HEK293T (cell line): Measurements from ENCODE around the gene STAT5A.

ENCODE experiments used
- CTCF ChIA-PET: fragments of 350-600 bp; formaldehyde crosslinking; extraction: SDS; loops from one replicate; lab custom pipeline; 2021; ENCODE audit warnings: antibody characterized with exemption, inconsistent platforms; lab: Yijun Ruan, JAX
- POLR2A ChIA-PET: fragments of 350-600 bp; formaldehyde crosslinking; extraction: SDS; loops from one replicate; lab custom pipeline; 2020; ENCODE audit warnings: antibody characterized with exemption, inconsistent platforms; lab: Yijun Ruan, JAX
- DNase-seq: peaks from one replicate; pipeline ENCODE4 v3.0.0; 2012; ENCODE audit warnings: mixed read lengths; ENCODE audit errors: extremely low spot score
- ARNT ChIP-seq: fragments of 450-650 bp; IDR thresholded peaks from 2 replicates; pipeline ENCODE4 v1.6.1; 2017; ENCODE audit warnings: mild to moderate bottlenecking
- BHLHE40 ChIP-seq: fragments of 450-650 bp; IDR thresholded peaks from 2 replicates; pipeline ENCODE4 v1.6.1; 2016; ENCODE audit warnings: mild to moderate bottlenecking, moderate library complexity, borderline replicate concordance
- CTBP1 ChIP-seq: fragments of 450-650 bp; IDR thresholded peaks from 2 replicates; pipeline ENCODE4 v1.6.1; 2016; ENCODE audit warnings: borderline replicate concordance
- ELF4 ChIP-seq: fragments of 450-650 bp; IDR thresholded peaks from 2 replicates; pipeline ENCODE4 v1.6.1; 2017; ENCODE audit warnings: antibody characterized with exemption
- FOXA1 ChIP-seq: fragments of 450-650 bp; IDR thresholded peaks from 2 replicates; pipeline ENCODE4 v1.6.1; 2016; ENCODE audit warnings: mild to moderate bottlenecking
- FOXK2 ChIP-seq: fragments of 450-650 bp; IDR thresholded peaks from 2 replicates; pipeline ENCODE4 v1.6.1; 2016; ENCODE audit warnings: mild to moderate bottlenecking
- FOXM1 ChIP-seq: fragments of 450-650 bp; IDR thresholded peaks from 2 replicates; pipeline ENCODE4 v1.6.1; 2017; ENCODE audit warnings: mild to moderate bottlenecking, borderline replicate concordance
- HDGF ChIP-seq: fragments of 450-650 bp; IDR thresholded peaks from 2 replicates; pipeline ENCODE4 v1.6.1; 2017; ENCODE audit warnings: antibody characterized with exemption, borderline replicate concordance
- L3MBTL2 ChIP-seq: fragments of 450-650 bp; conservative IDR thresholded peaks from 2 replicates; pipeline ENCODE4 v1.6.1; 2016; ENCODE audit warnings: mild to moderate bottlenecking
- LEF1 ChIP-seq: fragments of 450-650 bp; IDR thresholded peaks from 2 replicates; pipeline ENCODE4 v1.6.1; 2017; ENCODE audit warnings: mild to moderate bottlenecking, borderline replicate concordance
- NFRKB ChIP-seq: fragments of 450-650 bp; IDR thresholded peaks from 2 replicates; pipeline ENCODE4 v1.6.1; 2016; ENCODE audit warnings: mild to moderate bottlenecking, moderate library complexity
- PKNOX1 ChIP-seq: fragments of 450-650 bp; IDR thresholded peaks from 2 replicates; pipeline ENCODE4 v1.6.1; 2016
- SP1 ChIP-seq: fragments of 450-650 bp; IDR thresholded peaks from 2 replicates; pipeline ENCODE4 v1.6.1; 2017
- SUZ12 ChIP-seq: fragments of 450-650 bp; IDR thresholded peaks from 2 replicates; pipeline ENCODE4 v1.6.1; 2016; ENCODE audit warnings: mild to moderate bottlenecking
- TARDBP ChIP-seq: fragments of 450-650 bp; IDR thresholded peaks from 2 replicates; pipeline ENCODE4 v1.6.1; 2016
- ZNF384 ChIP-seq: fragments of 450-650 bp; IDR thresholded peaks from 2 replicates; pipeline ENCODE4 v1.6.1; 2016

Gene STAT5A

GRCh38 chr17:42305543-42306384, 17.5 kb downstream of the STAT5A start:
- POLR2A ChIA-PET: no interaction called here
- no peak for DNase-seq
- TF ChIP-seq FOXM1 (no peak), ZNF384 (no peak), FOXK2 (no peak), FOXA1 (no peak), ELF4 (no peak), BHLHE40 (no peak)
- CTCF ChIA-PET: no interaction called here

GRCh38 chr17:42306385-42306667, 18.0 kb downstream of the STAT5A start:
- ChIA-PET POLR2A (no interaction called here), CTCF (no interaction called here)
- DNase-seq: no peak
- TF ChIP-seq L3MBTL2 (no peak), PKNOX1 (no peak), CTBP1 (no peak), TARDBP (no peak), ELF4 (no peak), ARNT (no peak), FOXK2 (no peak), SUZ12 (no peak), HDGF (no peak)

- no peak for TF ChIP-seq ZNF384
- no peak for TF ChIP-seq HDGF
- no peak for TF ChIP-seq SP1
- no peak for TF ChIP-seq BHLHE40
- TF ChIP-seq FOXM1: no peak
- TF ChIP-seq NFRKB: no peak
- TF ChIP-seq TARDBP: no peak
- no peak for TF ChIP-seq ELF4
- no peak for TF ChIP-seq CTBP1
- no peak for TF ChIP-seq ARNT
- no peak for TF ChIP-seq FOXA1
- no peak for DNase-seq
- ChIA-PET CTCF (no interaction called here), POLR2A (no interaction called here)
Measured at GRCh38 chr17:42307362-42307927, 19.1 kb downstream of the STAT5A start.

GRCh38 chr17:42308446-42308845, 20.1 kb downstream of the STAT5A start:
- POLR2A ChIA-PET: no interaction called here
- no peak for TF ChIP-seq TARDBP
- CTCF ChIA-PET: no interaction called here
- no peak for DNase-seq

GRCh38 chr17:42309142-42309541, 20.8 kb downstream of the STAT5A start:
- DNase-seq: no peak
- no peak for TF ChIP-seq CTBP1
- no peak for TF ChIP-seq FOXK2
- no peak for TF ChIP-seq HDGF
- TF ChIP-seq LEF1: no peak
- no peak for TF ChIP-seq BHLHE40
- no peak for TF ChIP-seq FOXM1
- TF ChIP-seq TARDBP: no peak
- TF ChIP-seq ELF4: no peak
- no peak for TF ChIP-seq NFRKB
- no peak for TF ChIP-seq SP1
- TF ChIP-seq ZNF384: no peak
- TF ChIP-seq FOXA1: no peak
- no peak for TF ChIP-seq ARNT
- no peak for TF ChIP-seq SUZ12
- ChIA-PET CTCF (interaction anchor here (0.5 kb wide), 1 partner anchor 191 kb away, joined by 3 read pairs; no protein-coding TSS in a partner anchor), POLR2A (no interaction called here)

GRCh38 chr17:42309986-42310786, 21.9 kb downstream of the STAT5A start:
- ChIA-PET POLR2A (no interaction called here), CTCF (interaction anchor here (1.2 kb wide), 1 partner anchor 8 kb away, joined by 3 read pairs; no protein-coding TSS in a partner anchor)
- no peak for TF ChIP-seq BHLHE40
- no peak for TF ChIP-seq SUZ12
- TF ChIP-seq TARDBP: no peak
- TF ChIP-seq FOXK2: no peak
- no peak for TF ChIP-seq CTBP1
- no peak for TF ChIP-seq ELF4
- no peak for TF ChIP-seq FOXM1
- no peak for TF ChIP-seq HDGF
- no peak for TF ChIP-seq SP1
- no peak for TF ChIP-seq PKNOX1
- no peak for TF ChIP-seq LEF1
- no peak for TF ChIP-seq L3MBTL2
- no peak for TF ChIP-seq FOXA1
- no peak for TF ChIP-seq ZNF384
- TF ChIP-seq NFRKB: no peak
- TF ChIP-seq ARNT: no peak
- no peak for DNase-seq
